ENCODE data around the gene INSR.

- TF ChIP-seq POLR2A (IDR thresholded peaks at IDR 0.05): no peak
- TF ChIP-seq, protein P1, sequence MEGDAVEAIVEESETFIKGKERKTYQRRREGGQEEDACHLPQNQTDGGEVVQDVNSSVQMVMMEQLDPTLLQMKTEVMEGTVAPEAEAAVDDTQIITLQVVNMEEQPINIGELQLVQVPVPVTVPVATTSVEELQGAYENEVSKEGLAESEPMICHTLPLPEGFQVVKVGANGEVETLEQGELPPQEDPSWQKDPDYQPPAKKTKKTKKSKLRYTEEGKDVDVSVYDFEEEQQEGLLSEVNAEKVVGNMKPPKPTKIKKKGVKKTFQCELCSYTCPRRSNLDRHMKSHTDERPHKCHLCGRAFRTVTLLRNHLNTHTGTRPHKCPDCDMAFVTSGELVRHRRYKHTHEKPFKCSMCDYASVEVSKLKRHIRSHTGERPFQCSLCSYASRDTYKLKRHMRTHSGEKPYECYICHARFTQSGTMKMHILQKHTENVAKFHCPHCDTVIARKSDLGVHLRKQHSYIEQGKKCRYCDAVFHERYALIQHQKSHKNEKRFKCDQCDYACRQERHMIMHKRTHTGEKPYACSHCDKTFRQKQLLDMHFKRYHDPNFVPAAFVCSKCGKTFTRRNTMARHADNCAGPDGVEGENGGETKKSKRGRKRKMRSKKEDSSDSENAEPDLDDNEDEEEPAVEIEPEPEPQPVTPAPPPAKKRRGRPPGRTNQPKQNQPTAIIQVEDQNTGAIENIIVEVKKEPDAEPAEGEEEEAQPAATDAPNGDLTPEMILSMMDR (IDR thresholded peaks at IDR 0.05 in 4 of 5, conservative IDR thresholded peaks at IDR 0.05 in 1 of 5): no peak
Observed at GRCh38 chr19:7304200-7304599, 10.0 kb upstream of the INSR start.

Data from gastrocnemius medialis (tissue), 4 donors.